ENCODE results near the gene GALNT9.

DNA sequence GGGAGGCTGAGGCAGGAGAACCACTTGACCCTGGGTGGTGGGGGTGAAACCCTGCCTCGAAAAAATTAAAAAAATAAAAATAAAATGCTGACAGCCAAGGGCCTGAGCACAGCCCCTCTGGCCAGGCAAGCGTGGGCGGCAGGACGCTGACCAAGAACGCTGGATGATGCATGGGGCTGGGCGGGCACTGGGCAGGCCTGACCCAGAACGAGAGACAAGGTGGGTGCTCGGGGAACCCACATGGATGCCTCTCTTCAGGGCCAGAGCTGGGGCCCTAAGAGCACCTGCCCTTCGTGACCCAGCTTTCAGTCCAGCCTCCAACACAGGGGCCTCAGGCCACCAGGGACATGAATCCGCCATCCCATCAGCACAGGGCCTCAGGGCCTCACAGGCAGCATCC lies 11.3 kb downstream of the GALNT9 start:
- no peak for TF ChIP-seq EP300 (conservative IDR thresholded peaks at IDR 0.05; ENCODE audit: poor library complexity, severe bottlenecking)
- TF ChIP-seq, protein P1, sequence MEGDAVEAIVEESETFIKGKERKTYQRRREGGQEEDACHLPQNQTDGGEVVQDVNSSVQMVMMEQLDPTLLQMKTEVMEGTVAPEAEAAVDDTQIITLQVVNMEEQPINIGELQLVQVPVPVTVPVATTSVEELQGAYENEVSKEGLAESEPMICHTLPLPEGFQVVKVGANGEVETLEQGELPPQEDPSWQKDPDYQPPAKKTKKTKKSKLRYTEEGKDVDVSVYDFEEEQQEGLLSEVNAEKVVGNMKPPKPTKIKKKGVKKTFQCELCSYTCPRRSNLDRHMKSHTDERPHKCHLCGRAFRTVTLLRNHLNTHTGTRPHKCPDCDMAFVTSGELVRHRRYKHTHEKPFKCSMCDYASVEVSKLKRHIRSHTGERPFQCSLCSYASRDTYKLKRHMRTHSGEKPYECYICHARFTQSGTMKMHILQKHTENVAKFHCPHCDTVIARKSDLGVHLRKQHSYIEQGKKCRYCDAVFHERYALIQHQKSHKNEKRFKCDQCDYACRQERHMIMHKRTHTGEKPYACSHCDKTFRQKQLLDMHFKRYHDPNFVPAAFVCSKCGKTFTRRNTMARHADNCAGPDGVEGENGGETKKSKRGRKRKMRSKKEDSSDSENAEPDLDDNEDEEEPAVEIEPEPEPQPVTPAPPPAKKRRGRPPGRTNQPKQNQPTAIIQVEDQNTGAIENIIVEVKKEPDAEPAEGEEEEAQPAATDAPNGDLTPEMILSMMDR (IDR thresholded peaks at IDR 0.05; ENCODE audit: poor library complexity, severe bottlenecking): no peak
- no peak for TF ChIP-seq EZH2 (IDR thresholded peaks at IDR 0.05; ENCODE audit: borderline replicate concordance, insufficient read depth, low read length, poor library complexity, severe bottlenecking)
- no peak for TF ChIP-seq SMC3 (conservative IDR thresholded peaks at IDR 0.05; ENCODE audit: poor library complexity)
- TF ChIP-seq POLR2AphosphoS5 (IDR thresholded peaks at IDR 0.05): no peak
- no peak for TF ChIP-seq RAD21 (conservative IDR thresholded peaks at IDR 0.05)
- TF ChIP-seq TAF1 (IDR thresholded peaks at IDR 0.05; ENCODE audit: low read depth): no peak
- TF ChIP-seq, protein P2, sequence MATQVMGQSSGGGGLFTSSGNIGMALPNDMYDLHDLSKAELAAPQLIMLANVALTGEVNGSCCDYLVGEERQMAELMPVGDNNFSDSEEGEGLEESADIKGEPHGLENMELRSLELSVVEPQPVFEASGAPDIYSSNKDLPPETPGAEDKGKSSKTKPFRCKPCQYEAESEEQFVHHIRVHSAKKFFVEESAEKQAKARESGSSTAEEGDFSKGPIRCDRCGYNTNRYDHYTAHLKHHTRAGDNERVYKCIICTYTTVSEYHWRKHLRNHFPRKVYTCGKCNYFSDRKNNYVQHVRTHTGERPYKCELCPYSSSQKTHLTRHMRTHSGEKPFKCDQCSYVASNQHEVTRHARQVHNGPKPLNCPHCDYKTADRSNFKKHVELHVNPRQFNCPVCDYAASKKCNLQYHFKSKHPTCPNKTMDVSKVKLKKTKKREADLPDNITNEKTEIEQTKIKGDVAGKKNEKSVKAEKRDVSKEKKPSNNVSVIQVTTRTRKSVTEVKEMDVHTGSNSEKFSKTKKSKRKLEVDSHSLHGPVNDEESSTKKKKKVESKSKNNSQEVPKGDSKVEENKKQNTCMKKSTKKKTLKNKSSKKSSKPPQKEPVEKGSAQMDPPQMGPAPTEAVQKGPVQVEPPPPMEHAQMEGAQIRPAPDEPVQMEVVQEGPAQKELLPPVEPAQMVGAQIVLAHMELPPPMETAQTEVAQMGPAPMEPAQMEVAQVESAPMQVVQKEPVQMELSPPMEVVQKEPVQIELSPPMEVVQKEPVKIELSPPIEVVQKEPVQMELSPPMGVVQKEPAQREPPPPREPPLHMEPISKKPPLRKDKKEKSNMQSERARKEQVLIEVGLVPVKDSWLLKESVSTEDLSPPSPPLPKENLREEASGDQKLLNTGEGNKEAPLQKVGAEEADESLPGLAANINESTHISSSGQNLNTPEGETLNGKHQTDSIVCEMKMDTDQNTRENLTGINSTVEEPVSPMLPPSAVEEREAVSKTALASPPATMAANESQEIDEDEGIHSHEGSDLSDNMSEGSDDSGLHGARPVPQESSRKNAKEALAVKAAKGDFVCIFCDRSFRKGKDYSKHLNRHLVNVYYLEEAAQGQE (IDR thresholded peaks at IDR 0.05; ENCODE audit: borderline replicate concordance): no peak
- no peak for TF ChIP-seq MXI1 (conservative IDR thresholded peaks at IDR 0.05; ENCODE audit: poor library complexity, severe bottlenecking)
